Aorta (tissue), 5 donors: ENCODE results near the gene NSG2. TPM values are rescaled to one million over a fixed set of nuclear protein-coding genes. Genes with fewer than 3 reads are reported as not detected.

Experiments
- ATAC-seq: fragments of 200-7000 bp; cut with Tn5 transposase; one replicate; pipeline ENCODE4 v1.9.1; 2022; ENCODE audit warnings: moderate library complexity; ENCODE audit not compliant: low FRiP score
- DNase-seq, 2 donors: peaks; one replicate each; pipeline ENCODE4 v3.0.0-alpha.2; 2020
- H3K27ac ChIP-seq, 2 donors: one replicate each; pipeline ENCODE4 v1.5.1; 2013; ENCODE audit warnings: low read length in 2 of 2, mild to moderate bottlenecking in 2 of 2, moderate library complexity in 2 of 2, control low read depth in 1 of 2, inconsistent platforms in 1 of 2, low read depth in 1 of 2
- H3K27me3 ChIP-seq, 2 donors: one replicate each; pipeline ENCODE4 v1.6.1; 2013; ENCODE audit warnings: control low read depth in 1 of 2, low read length in 1 of 2, mild to moderate bottlenecking in 1 of 2, moderate library complexity in 1 of 2; ENCODE audit not compliant: insufficient read depth in 2 of 2, control insufficient read depth in 1 of 2
- H3K36me3 ChIP-seq, 2 donors: one replicate each; pipeline ENCODE4 v1.6.1; 2013; ENCODE audit warnings: control low read depth in 1 of 2, low read length in 1 of 2, mild to moderate bottlenecking in 1 of 2; ENCODE audit not compliant: insufficient read depth in 2 of 2, control insufficient read depth in 1 of 2
- H3K4me1 ChIP-seq, 2 donors: one replicate each; pipeline ENCODE4 v1.6.1; 2013; ENCODE audit warnings: low read length in 2 of 2, control low read depth in 1 of 2, mild to moderate bottlenecking in 1 of 2, moderate library complexity in 1 of 2; ENCODE audit not compliant: insufficient read depth in 2 of 2, control insufficient read depth in 1 of 2
- H3K4me3 ChIP-seq, 2 donors: one replicate each; pipeline ENCODE4 v1.5.1; 2013; ENCODE audit warnings: low read length in 2 of 2, control low read depth in 1 of 2, mild to moderate bottlenecking in 1 of 2
- H3K9me3 ChIP-seq: one replicate; pipeline ENCODE4 v1.6.1; 2013; ENCODE audit warnings: mild to moderate bottlenecking, low read length; ENCODE audit not compliant: control insufficient read depth
- WGBS, 2 donors: extraction: QIAGEN DNeasy Blood & Tissue Kit; methylation state at CpG; one replicate each; pipeline ENCODE4 v1.1.7; 2013; 5-methylcytosine and 5-hydroxymethylcytosine counted together
- intact Hi-C, 2 donors: fragments of 100-400 bp; cut with DNase I; formaldehyde crosslinking; loops; one replicate each; pipeline versions ENCODE4 v1.14.2 to v1.15.0; 2022
- polyA plus RNA-seq, 2 donors: library from polyadenylated mRNA; stranded (reverse); fragments of 200-250 nt; gene quantifications; one replicate each; pipeline ENCODE4 v1.2.3, GENCODE V29; 2013
- total RNA-seq, 2 donors: library from RNA; stranded (reverse); fragmentation: NEBNext Ultra II Directional; extraction: Animal tissue kit (Norgen Biotek cat#: 25700); gene quantifications; one replicate each; pipeline ENCODE4 v1.2.1, GENCODE V29; 2021
- donor health status: healthy with polysubstance abuse.
- donor health status: Bipolar disorder and iron deficiency.
- donor health status: DM: no; HTN: no; CAD: no.
- donor health status: DM: no; HTN: no; CAD: no.
- donor health status: DM: yes; HTN: yes; CAD: no.

The NSG2 gene
- total and polyA plus RNA-seq, 4 donors, result 0.64 TPM; not detected in 3

DNA sequence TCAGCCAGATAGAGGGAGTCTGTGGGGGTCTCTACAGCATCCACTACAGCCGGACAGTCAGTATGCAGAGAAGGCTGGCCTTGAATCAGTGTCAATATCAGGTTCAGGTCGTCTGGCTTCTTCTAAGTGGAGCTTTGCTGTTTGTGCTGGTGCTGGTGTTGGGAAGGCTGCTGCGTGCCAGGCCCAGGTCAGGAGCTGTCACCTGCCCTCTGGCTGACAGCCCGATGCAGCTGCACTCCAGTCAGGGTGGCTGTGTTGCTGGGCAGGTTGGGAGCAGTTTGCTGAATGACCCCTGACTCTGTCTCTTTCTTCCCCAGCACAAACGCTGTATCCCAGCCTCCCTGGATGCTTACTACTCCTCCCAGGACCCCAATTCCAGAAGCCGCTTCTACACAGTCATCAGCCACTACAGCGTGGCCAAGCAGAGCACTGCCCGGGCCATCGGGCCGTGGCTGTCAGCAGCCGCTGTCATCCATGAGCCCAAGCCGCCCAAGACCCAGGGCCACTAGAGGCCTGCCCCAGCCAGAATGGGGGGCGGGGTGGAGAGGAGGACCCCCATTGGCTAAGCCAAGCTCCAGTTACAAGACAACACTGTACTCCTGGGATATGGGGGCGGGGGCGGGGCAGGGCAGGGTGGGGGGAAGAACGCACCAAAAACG lies 61.6 kb downstream of the NSG2 start:
- WGBS, 2 donors, result 61 to 62% methylated on average over 17 of the region's 17 CpGs
- H3K4me1 ChIP-seq, result no peaks in the 10 kb centered on the region
- intact Hi-C loops, result no loop called here
- H3K27me3 ChIP-seq, result no peaks in the 10 kb centered on the region
- H3K27ac ChIP-seq, result no peak overlapping the region
- no peaks in the 10 kb centered on the region for H3K36me3 ChIP-seq
- DNase-seq (no peak), ATAC-seq (no peak)
- H3K9me3 ChIP-seq, result no peaks in the 10 kb centered on the region
- no peak overlapping the region for H3K4me3 ChIP-seq

- H3K4me1 ChIP-seq, result no peaks in the 10 kb centered on the region
- H3K27ac ChIP-seq, result no peak overlapping the region
- intact Hi-C loops, result no loop called here
- 91 to 93% methylated on average over 6 of the region's 6 CpGs for WGBS, 2 donors
- DNase-seq (no peak), ATAC-seq (no peak)
- H3K9me3 ChIP-seq, result no peaks in the 10 kb centered on the region
- H3K27me3 ChIP-seq, result no peaks in the 10 kb centered on the region
- no peaks in the 10 kb centered on the region for H3K36me3 ChIP-seq
- no peak overlapping the region for H3K4me3 ChIP-seq
Observed at GRCh38 chr5:174108745-174109144, 63.2 kb downstream of the NSG2 start.

- Histone ChIP-seq H3K4me1 (no peaks in the 10 kb centered on the region), H3K36me3 (no peaks in the 10 kb centered on the region), H3K27me3 (no peaks in the 10 kb centered on the region), H3K4me3 (no peak overlapping the region), H3K27ac (no peak overlapping the region), H3K9me3 (no peaks in the 10 kb centered on the region)
- 75 to 80% methylated on average over 10 of the region's 10 CpGs for WGBS, 2 donors
- DNase-seq, result no peak
- intact Hi-C loops, result no loop called here
- no peak for ATAC-seq
Observed at GRCh38 chr5:174109698-174110260, 64.3 kb downstream of the NSG2 start.

GRCh38 chr5:174110310-174110709 lies 64.8 kb downstream of the NSG2 start:
- no peak for DNase-seq
- WGBS, 2 donors, result 88 to 97% methylated on average over 7 of the region's 7 CpGs
- no peak for ATAC-seq
- no peaks in the 10 kb centered on the region for H3K9me3 ChIP-seq
- H3K27ac ChIP-seq, result no peak overlapping the region
- H3K27me3 ChIP-seq, result no peaks in the 10 kb centered on the region
- H3K4me3 ChIP-seq, result no peak overlapping the region
- no peaks in the 10 kb centered on the region for H3K36me3 ChIP-seq
- intact Hi-C loops, result no loop called here
- H3K4me1 ChIP-seq, result no peaks in the 10 kb centered on the region

DNA sequence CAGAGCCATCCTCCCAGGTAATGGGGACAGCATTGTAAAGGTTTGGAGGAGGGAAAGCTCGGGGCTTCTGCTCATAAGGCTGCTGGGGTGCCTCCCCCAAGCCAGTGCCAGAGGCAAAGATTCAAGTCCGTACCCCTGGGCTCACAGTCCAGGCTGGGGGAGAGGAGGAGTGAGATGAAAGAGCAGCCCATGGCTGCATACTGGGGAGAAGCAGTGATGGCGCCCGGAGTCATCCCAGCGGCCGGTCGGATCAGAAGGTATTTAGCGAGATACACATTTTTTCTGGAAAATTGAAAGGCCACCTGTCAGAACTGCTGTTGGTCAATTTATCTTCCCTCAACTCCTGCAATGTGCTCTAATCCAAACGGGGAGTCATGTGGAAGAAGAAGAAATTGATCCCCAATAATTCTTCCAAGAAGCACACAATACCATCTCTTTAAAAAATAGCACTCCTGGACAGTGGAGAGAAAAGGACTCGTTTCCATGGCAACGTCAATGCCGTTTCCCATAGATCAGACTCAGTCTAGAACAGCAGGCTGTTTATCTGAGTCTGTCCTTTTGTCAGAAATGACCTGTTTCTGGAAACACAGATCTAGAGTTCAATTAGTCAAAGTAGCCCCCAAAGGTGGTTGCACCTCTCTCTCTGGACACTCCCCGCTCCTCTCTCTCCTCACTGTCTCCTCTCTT lies 65.9 kb downstream of the NSG2 start:
- no peaks in the 10 kb centered on the region for H3K36me3 ChIP-seq
- H3K27me3 ChIP-seq, result no peaks in the 10 kb centered on the region
- 82 to 85% methylated on average over 13 of the region's 13 CpGs for WGBS, 2 donors
- no peak overlapping the region for H3K4me3 ChIP-seq
- H3K27ac ChIP-seq, result no peak overlapping the region
- intact Hi-C loops, result no loop called here
- H3K9me3 ChIP-seq, result no peaks in the 10 kb centered on the region
- ATAC-seq, result no peak
- H3K4me1 ChIP-seq, result no peaks in the 10 kb centered on the region
- DNase-seq, result no peak

DNA sequence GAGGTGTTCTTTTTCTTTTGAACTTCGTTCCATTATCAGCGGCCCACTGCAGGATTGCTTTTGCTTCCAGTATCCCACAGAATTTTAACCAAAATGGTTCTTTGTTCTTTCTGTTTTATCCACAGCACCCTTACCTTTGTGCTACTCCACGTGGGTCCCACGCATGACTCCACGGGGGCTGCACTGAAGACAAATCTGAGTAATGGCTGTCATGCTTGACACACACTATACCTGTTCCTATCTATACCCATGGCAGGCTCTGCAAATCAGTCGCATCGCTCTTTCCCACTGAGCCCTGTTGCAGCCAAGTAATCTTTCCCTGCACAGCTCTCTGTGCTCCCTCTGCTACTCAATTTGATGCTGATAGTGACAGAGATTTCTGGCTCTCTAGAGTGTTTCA lies 69.7 kb downstream of the NSG2 start:
- Histone ChIP-seq H3K27ac (no peak overlapping the region), H3K4me3 (no peak overlapping the region), H3K27me3 (no peaks in the 10 kb centered on the region), H3K36me3 (no peaks in the 10 kb centered on the region), H3K4me1 (no peaks in the 10 kb centered on the region), H3K9me3 (no peaks in the 10 kb centered on the region)
- WGBS, 2 donors, result 92 to 93% methylated on average over 7 of the region's 7 CpGs
- DNase-seq, result no peak
- intact Hi-C loops, result no loop called here
- no peak for ATAC-seq

GRCh38 chr5:174118823-174119467 lies 73.4 kb downstream of the NSG2 start:
- H3K36me3 ChIP-seq, result no peaks in the 10 kb centered on the region
- intact Hi-C loops, result no loop called here
- H3K27ac ChIP-seq, result no peak overlapping the region
- no peak overlapping the region for H3K4me3 ChIP-seq
- no peaks in the 10 kb centered on the region for H3K4me1 ChIP-seq
- no peaks in the 10 kb centered on the region for H3K9me3 ChIP-seq
- WGBS, 2 donors, result 85 to 87% methylated on average over 9 of the region's 9 CpGs
- ATAC-seq (no peak), DNase-seq (no peak)
- H3K27me3 ChIP-seq, result no peaks in the 10 kb centered on the region

- no peaks in the 10 kb centered on the region for H3K27me3 ChIP-seq
- 73 to 74% methylated on average over 8 of the region's 8 CpGs for WGBS, 2 donors
- no peak overlapping the region for H3K27ac ChIP-seq
- DNase-seq, result no peak
- ATAC-seq, result no peak
- H3K4me1 ChIP-seq, result no peaks in the 10 kb centered on the region
- intact Hi-C loops, result no loop called here
- H3K36me3 ChIP-seq, result no peaks in the 10 kb centered on the region
- no peak overlapping the region for H3K4me3 ChIP-seq
- no peaks in the 10 kb centered on the region for H3K9me3 ChIP-seq
Observed at GRCh38 chr5:174119468-174119881, 74.0 kb downstream of the NSG2 start.
